GM18526 (cell line): ENCODE measurements around the gene SHPK.

Experiments used
- POLR2A ChIP-seq: IDR thresholded peaks from 3 replicates; pipeline ENCODE4 v1.6.1; 2011; ENCODE audit not compliant: insufficient read length; ENCODE audit errors: extremely low read depth

The SHPK gene

GRCh38 chr17:3582915-3583314, 53.1 kb downstream of the SHPK start:
- TF ChIP-seq POLR2A, result no peak

GRCh38 chr17:3576970-3577369, 59.1 kb downstream of the SHPK start:
- TF ChIP-seq POLR2A, result no peak

GRCh38 chr17:3575511-3575910, 60.5 kb downstream of the SHPK start:
- TF ChIP-seq POLR2A, result no peak

GRCh38 chr17:3574231-3574630, 61.8 kb downstream of the SHPK start:
- TF ChIP-seq POLR2A, result no peak

- TF ChIP-seq POLR2A, result no peak
Measured at GRCh38 chr17:3573246-3574100, 62.6 kb downstream of the SHPK start.

- no peak for TF ChIP-seq POLR2A
Measured at GRCh38 chr17:3572231-3572630, 63.8 kb downstream of the SHPK start.

GRCh38 chr17:3571043-3571900, 64.8 kb downstream of the SHPK start:
- TF ChIP-seq POLR2A, result no peak

GRCh38 chr17:3569534-3570137, 66.4 kb downstream of the SHPK start:
- TF ChIP-seq POLR2A, result no peak

GRCh38 chr17:3566551-3566950, 69.5 kb downstream of the SHPK start:
- no peak for TF ChIP-seq POLR2A

- no peak for TF ChIP-seq POLR2A
Measured at GRCh38 chr17:3565143-3565542, 70.9 kb downstream of the SHPK start.

- no peak for TF ChIP-seq POLR2A
Measured at GRCh38 chr17:3559270-3559645, 76.8 kb downstream of the SHPK start.

- peak; percentile 37 for TF ChIP-seq POLR2A
Measured at GRCh38 chr17:3558603-3559269, 77.3 kb downstream of the SHPK start.
